Keratinocyte (primary cell): Measurements from ENCODE around the gene CCNY. TPM values are rescaled to one million over a fixed set of nuclear protein-coding genes. Genes with fewer than 3 reads are reported as not detected.

Experiments
- DNase-seq: peaks from one replicate; pipeline ENCODE4 v3.0.0-alpha.2; 2011; ENCODE audit warnings: low read depth, missing footprints, low spot score
- FAIRE-seq: peaks from 2 replicates; lab custom pipeline; 2011; peaks lifted over from hg19 to GRCh38; lab: Jason Lieb, UNC
- H2AFZ ChIP-seq: 2 replicates; pipeline ENCODE4 v1.6.0; 2012; ENCODE audit warnings: low read length, control low read depth, inconsistent platforms; ENCODE audit not compliant: control insufficient read depth
- H3K27ac ChIP-seq: 2 replicates; pipeline ENCODE4 v1.5.1; 2011; ENCODE audit warnings: low read length; ENCODE audit not compliant: control insufficient read depth, insufficient read depth
- H3K27me3 ChIP-seq: 3 replicates; pipeline ENCODE4 v1.6.0; 2011; ENCODE audit warnings: low read length; ENCODE audit not compliant: control insufficient read depth, insufficient read depth; ENCODE audit errors: extremely low read depth
- H3K36me3 ChIP-seq, 2 experiments: 2 replicates in 1 of 2; 3 replicates in 1 of 2; pipeline ENCODE4 v1.5.1; 2011; ENCODE audit warnings: low read length in 2 of 2, mild to moderate bottlenecking in 1 of 2; ENCODE audit not compliant: control insufficient read depth in 2 of 2, insufficient read depth in 2 of 2; ENCODE audit errors: extremely low read depth in 1 of 2
- H3K4me1 ChIP-seq: 3 replicates; pipeline ENCODE4 v1.5.1; 2011; ENCODE audit warnings: low read length; ENCODE audit not compliant: control insufficient read depth, insufficient read depth; ENCODE audit errors: extremely low read depth
- H3K4me2 ChIP-seq: 3 replicates; pipeline ENCODE4 v1.6.0; 2011; ENCODE audit warnings: low read depth, low read length; ENCODE audit not compliant: control insufficient read depth, insufficient read depth; ENCODE audit errors: extremely low read depth
- H3K4me3 ChIP-seq, 3 experiments: fragments of 200-600 bp in 1 of 3; sonication (generic) in 1 of 3; 2 replicates in 2 of 3; 3 replicates in 1 of 3; pipeline ENCODE4 v1.5.1; 2011 to 2016; ENCODE audit warnings: low read length in 3 of 3, mild to moderate bottlenecking in 3 of 3, control low read depth in 2 of 3, inconsistent platforms in 1 of 3, low read depth in 1 of 3, mixed read lengths in 1 of 3, mixed run types in 1 of 3, moderate library complexity in 1 of 3; ENCODE audit not compliant: control insufficient read depth in 2 of 3, insufficient read depth in 2 of 3; ENCODE audit errors: extremely low read depth in 1 of 3
- H3K79me2 ChIP-seq: 2 replicates; pipeline ENCODE4 v1.6.0; 2012; ENCODE audit warnings: low read length; ENCODE audit not compliant: control insufficient read depth, insufficient read depth
- H3K9ac ChIP-seq: 3 replicates; pipeline ENCODE4 v1.6.0; 2011; ENCODE audit warnings: low read length; ENCODE audit not compliant: control insufficient read depth, insufficient read depth; ENCODE audit errors: extremely low read depth
- H3K9me1 ChIP-seq: 3 replicates; pipeline ENCODE4 v1.6.0; 2011; ENCODE audit warnings: low read length; ENCODE audit not compliant: control insufficient read depth, insufficient read depth; ENCODE audit errors: extremely low read depth
- H3K9me3 ChIP-seq: 2 replicates; pipeline ENCODE4 v1.5.1; 2012; ENCODE audit warnings: low read depth, low read length; ENCODE audit not compliant: control insufficient read depth
- H4K20me1 ChIP-seq: 3 replicates; pipeline ENCODE4 v1.6.0; 2011; ENCODE audit warnings: low read length; ENCODE audit not compliant: control insufficient read depth, insufficient read depth; ENCODE audit errors: extremely low read depth
- EZH2 ChIP-seq: IDR thresholded peaks from one replicate; pipeline ENCODE4 v1.6.1; 2012; ENCODE audit warnings: inconsistent platforms, mild to moderate bottlenecking, low read length, moderate library complexity
- dilution Hi-C: fragments of 300-500 bp; cut with MboI; formaldehyde crosslinking; loops from one replicate; pipeline ENCODE4 v1.7.0; 2020; ENCODE audit warnings: low sequenced_read_pairs; ENCODE audit not compliant: extremely low pct_ligation_motif_present
- polyA plus RNA-seq, 5 experiments: library from polyadenylated mRNA; depleted of rRNA in 3 of 5; stranded (reverse) in 3 of 5; stranded (forward) in 1 of 5; unstranded in 1 of 5; fragments of >200 nt; gene quantifications; 1 replicate in 1 of 5; 2 replicates in 3 of 5; 3 replicates in 1 of 5; pipeline versions ENCODE4 v1.2.1 to v1.2.3, GENCODE V29; 2011 to 2012; ENCODE audit warnings: missing spikeins in 2 of 5, low read depth in 1 of 5, low replicate concordance in 1 of 5
- TF ChIP-seq, protein P1 (sequence below), 3 experiments: IDR thresholded peaks in 1 of 3; conservative IDR thresholded peaks in 1 of 3; optimal IDR thresholded peaks in 1 of 3; 2 replicates in 2 of 3; 3 replicates in 1 of 3; pipeline versions ENCODE3 to v1.5.1; 2011; ENCODE audit warnings: low read length in 3 of 3, mild to moderate bottlenecking in 3 of 3, moderate library complexity in 2 of 3, control low read depth in 1 of 3, inconsistent platforms in 1 of 3; ENCODE audit not compliant: insufficient read depth in 2 of 3; ENCODE audit errors: extremely low read depth in 1 of 3

CCNY gene
- polyA plus RNA-seq, 1 donor (not counting 4 experiments of a cell fraction or from before 2014, with no cell fraction given): 58.9 TPM

- DNase-seq: no peak
- Histone ChIP-seq H3K27ac (no peak overlapping the region), H3K9ac (no peak overlapping the region), H3K4me3 (no peak overlapping the region), H3K4me1 (no peaks in the 10 kb centered on the region), H2AFZ (no peak overlapping the region), H3K27me3 (no peaks in the 10 kb centered on the region), H4K20me1 (peaks cover 2% of the 10 kb centered on the region), H3K79me2 (peaks cover 1% of the 10 kb centered on the region), H3K9me3 (no peaks in the 10 kb centered on the region), H3K4me2 (no peak overlapping the region), H3K9me1 (no peaks in the 10 kb centered on the region), H3K36me3 (peaks cover 2 to 5% of the 10 kb centered on the region in 2 experiments)
- FAIRE-seq: no peak
- dilution Hi-C loops: no loop called here
- TF ChIP-seq, protein P1, sequence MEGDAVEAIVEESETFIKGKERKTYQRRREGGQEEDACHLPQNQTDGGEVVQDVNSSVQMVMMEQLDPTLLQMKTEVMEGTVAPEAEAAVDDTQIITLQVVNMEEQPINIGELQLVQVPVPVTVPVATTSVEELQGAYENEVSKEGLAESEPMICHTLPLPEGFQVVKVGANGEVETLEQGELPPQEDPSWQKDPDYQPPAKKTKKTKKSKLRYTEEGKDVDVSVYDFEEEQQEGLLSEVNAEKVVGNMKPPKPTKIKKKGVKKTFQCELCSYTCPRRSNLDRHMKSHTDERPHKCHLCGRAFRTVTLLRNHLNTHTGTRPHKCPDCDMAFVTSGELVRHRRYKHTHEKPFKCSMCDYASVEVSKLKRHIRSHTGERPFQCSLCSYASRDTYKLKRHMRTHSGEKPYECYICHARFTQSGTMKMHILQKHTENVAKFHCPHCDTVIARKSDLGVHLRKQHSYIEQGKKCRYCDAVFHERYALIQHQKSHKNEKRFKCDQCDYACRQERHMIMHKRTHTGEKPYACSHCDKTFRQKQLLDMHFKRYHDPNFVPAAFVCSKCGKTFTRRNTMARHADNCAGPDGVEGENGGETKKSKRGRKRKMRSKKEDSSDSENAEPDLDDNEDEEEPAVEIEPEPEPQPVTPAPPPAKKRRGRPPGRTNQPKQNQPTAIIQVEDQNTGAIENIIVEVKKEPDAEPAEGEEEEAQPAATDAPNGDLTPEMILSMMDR (optimal IDR thresholded peaks at IDR 0.05 in 1 of 3, IDR thresholded peaks at IDR 0.05 in 1 of 3, conservative IDR thresholded peaks at IDR 0.05 in 1 of 3; ENCODE audit: extremely low read depth in 1 of 3, insufficient read depth in 2 of 3, low read length in 3 of 3): no peak
- no peak for TF ChIP-seq EZH2
Observed at GRCh38 chr10:35508647-35509046, 172.3 kb downstream of the CCNY start.

DNA sequence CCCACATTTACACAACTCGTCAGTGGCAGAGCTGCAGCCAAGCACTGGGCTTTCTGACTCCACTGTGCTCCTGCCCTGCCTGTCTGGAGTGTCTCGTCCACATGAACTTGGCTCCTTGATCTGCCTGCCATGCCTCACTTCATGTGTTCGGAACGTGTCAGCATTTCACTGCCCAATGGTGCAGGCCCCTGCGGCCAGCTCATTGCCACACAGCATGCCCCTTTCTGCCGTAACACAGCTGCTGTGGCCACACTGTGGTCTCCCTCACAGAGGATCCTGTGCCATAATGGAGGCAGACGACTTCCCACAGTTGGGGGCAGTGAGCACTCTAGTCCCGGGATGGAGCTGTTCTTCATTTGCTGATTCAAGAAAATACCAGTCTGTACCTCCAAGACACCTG lies 174.6 kb downstream of the CCNY start:
- TF ChIP-seq EZH2: no peak
- TF ChIP-seq, protein P1 (optimal IDR thresholded peaks at IDR 0.05 in 1 of 3, IDR thresholded peaks at IDR 0.05 in 1 of 3, conservative IDR thresholded peaks at IDR 0.05 in 1 of 3; ENCODE audit: extremely low read depth in 1 of 3, insufficient read depth in 2 of 3, low read length in 3 of 3): no peak
- peaks cover 1% of the 10 kb centered on the region for H3K79me2 ChIP-seq
- no peaks in the 10 kb centered on the region for H3K9me1 ChIP-seq
- H3K9me3 ChIP-seq: no peaks in the 10 kb centered on the region
- DNase-seq: no peak
- H3K27me3 ChIP-seq: no peaks in the 10 kb centered on the region
- H3K27ac ChIP-seq: no peak overlapping the region
- peaks cover 2 to 5% of the 10 kb centered on the region in 2 experiments for H3K36me3 ChIP-seq
- no peak overlapping the region for H2AFZ ChIP-seq
- H4K20me1 ChIP-seq: peaks cover 2% of the 10 kb centered on the region
- dilution Hi-C loops: no loop called here
- H3K9ac ChIP-seq: no peak overlapping the region
- FAIRE-seq: no peak
- no peak overlapping the region for H3K4me3 ChIP-seq
- H3K4me2 ChIP-seq: no peak overlapping the region
- no peaks in the 10 kb centered on the region for H3K4me1 ChIP-seq
